H9 (cell line): ENCODE results near the gene OTP. TPM values are rescaled to one million over a fixed set of nuclear protein-coding genes. Genes with fewer than 3 reads are reported as not detected.

ENCODE experiments used
- DNase-seq: peaks from one replicate; pipeline ENCODE4 v3.0.0-alpha.2; 2017
- H2AFZ ChIP-seq: one replicate; pipeline ENCODE4 v1.6.1; 2013; ENCODE audit warnings: mild to moderate bottlenecking, low read length, control low read depth, moderate library complexity
- H2AK5ac ChIP-seq: 2 replicates; pipeline ENCODE4 v1.6.1; 2013; ENCODE audit warnings: low read length, control low read depth, mixed read lengths; ENCODE audit not compliant: insufficient read length
- H2BK120ac ChIP-seq: one replicate; pipeline ENCODE4 v1.6.1; 2013; ENCODE audit warnings: low read depth, mild to moderate bottlenecking, low read length, control low read depth, inconsistent platforms; ENCODE audit not compliant: poor library complexity, severe bottlenecking
- H2BK12ac ChIP-seq: 2 replicates; pipeline ENCODE4 v1.6.1; 2013; ENCODE audit warnings: low read length, control low read depth, mixed read lengths, low read depth; ENCODE audit not compliant: insufficient read length
- H2BK15ac ChIP-seq: 2 replicates; pipeline ENCODE4 v1.6.1; 2013; ENCODE audit warnings: low read depth, low read length, control low read depth
- H2BK20ac ChIP-seq: one replicate; pipeline ENCODE4 v1.6.1; 2013; ENCODE audit warnings: low read depth, mild to moderate bottlenecking, low read length, control low read depth, inconsistent platforms; ENCODE audit not compliant: poor library complexity, severe bottlenecking
- H2BK5ac ChIP-seq: 2 replicates; pipeline ENCODE4 v1.6.1; 2013; ENCODE audit warnings: low read length, control low read depth, mixed read lengths; ENCODE audit not compliant: insufficient read length
- H3K14ac ChIP-seq: 2 replicates; pipeline ENCODE4 v1.6.1; 2013; ENCODE audit warnings: low read length, control low read depth; ENCODE audit not compliant: insufficient read depth
- H3K18ac ChIP-seq: 2 replicates; pipeline ENCODE4 v1.6.1; 2013; ENCODE audit warnings: low read depth, mild to moderate bottlenecking, mixed read lengths, low read length, control low read depth; ENCODE audit not compliant: insufficient read length
- H3K23ac ChIP-seq: 2 replicates; pipeline ENCODE4 v1.6.1; 2013; ENCODE audit warnings: low read length, control low read depth, mixed read lengths, low read depth; ENCODE audit not compliant: insufficient read length
- H3K23me2 ChIP-seq: 2 replicates; pipeline ENCODE4 v1.6.1; 2013; ENCODE audit warnings: low read depth, mild to moderate bottlenecking, mixed read lengths, low read length, control low read depth; ENCODE audit not compliant: insufficient read length, poor library complexity, severe bottlenecking
- H3K27ac ChIP-seq: 2 replicates; pipeline ENCODE4 v1.5.1; 2013; ENCODE audit warnings: low read length, control low read depth, mixed read lengths, low read depth; ENCODE audit not compliant: insufficient read length
- H3K27me3 ChIP-seq: 2 replicates; pipeline ENCODE4 v1.6.1; 2013; ENCODE audit warnings: low read length, control low read depth, inconsistent platforms; ENCODE audit not compliant: insufficient read depth
- H3K4ac ChIP-seq: 2 replicates; pipeline ENCODE4 v1.6.1; 2013; ENCODE audit warnings: low read depth, mild to moderate bottlenecking, control low read depth, inconsistent platforms, low read length, moderate library complexity
- H3K4me1 ChIP-seq: 2 replicates; pipeline ENCODE4 v1.6.1; 2013; ENCODE audit warnings: low read length, control low read depth, inconsistent platforms; ENCODE audit not compliant: insufficient read depth
- H3K4me2 ChIP-seq: 2 replicates; pipeline ENCODE4 v1.6.1; 2013; ENCODE audit warnings: low read length, control low read depth, mixed read lengths; ENCODE audit not compliant: insufficient read length, insufficient read depth
- H3K56ac ChIP-seq: 2 replicates; pipeline ENCODE4 v1.6.1; 2013; ENCODE audit warnings: low read depth, mild to moderate bottlenecking, mixed read lengths, low read length, control low read depth; ENCODE audit not compliant: insufficient read length
- H3K79me1 ChIP-seq: 2 replicates; pipeline ENCODE4 v1.6.1; 2013; ENCODE audit warnings: low read depth, mild to moderate bottlenecking, moderate library complexity, low read length, control low read depth, inconsistent platforms; ENCODE audit not compliant: insufficient read depth, poor library complexity, severe bottlenecking
- H3K79me2 ChIP-seq: 2 replicates; pipeline ENCODE4 v1.6.1; 2013; ENCODE audit warnings: low read length, control low read depth, inconsistent platforms; ENCODE audit not compliant: insufficient read depth
- H3K9ac ChIP-seq: 2 replicates; pipeline ENCODE4 v1.6.1; 2013; ENCODE audit warnings: low read length, control low read depth, mixed read lengths; ENCODE audit not compliant: insufficient read length; ENCODE audit errors: extremely low read depth
- H3K9me3 ChIP-seq: one replicate; pipeline ENCODE4 v1.6.1; 2013; ENCODE audit warnings: low read depth, low read length, inconsistent platforms; ENCODE audit not compliant: control insufficient read depth
- H3T11ph ChIP-seq: one replicate; pipeline ENCODE4 v1.6.1; 2013; ENCODE audit warnings: mild to moderate bottlenecking, low read length, control low read depth, inconsistent platforms
- H4K20me1 ChIP-seq: one replicate; pipeline ENCODE4 v1.6.1; 2013; ENCODE audit not compliant: control insufficient read depth, insufficient read length, insufficient read depth
- H4K5ac ChIP-seq: 2 replicates; pipeline ENCODE4 v1.6.1; 2013; ENCODE audit warnings: low read depth, mild to moderate bottlenecking, mixed read lengths, low read length, control low read depth; ENCODE audit not compliant: insufficient read length
- H4K8ac ChIP-seq: replicated peaks from 2 replicates; pipeline ENCODE4 v1.6.1; 2013; ENCODE audit warnings: low read length, control low read depth, mixed read lengths, low read depth; ENCODE audit not compliant: insufficient read length
- H4K91ac ChIP-seq: 2 replicates; pipeline ENCODE4 v1.6.1; 2013; ENCODE audit warnings: low read depth, mild to moderate bottlenecking, moderate library complexity, mixed read lengths, low read length, control low read depth; ENCODE audit not compliant: insufficient read length
- H3K27ac Mint-ChIP-seq, 3 experiments: 2 replicates in 2 of 3; 3 replicates in 1 of 3; pipeline ENCODE4 v1.8.0; 2020 to 2021; ENCODE audit warnings: mixed read lengths in 3 of 3, mild to moderate bottlenecking in 1 of 3, moderate library complexity in 1 of 3
- H3K27me3 Mint-ChIP-seq: 2 replicates; pipeline ENCODE4 v1.8.0; 2021; ENCODE audit warnings: low read depth, mild to moderate bottlenecking, moderate library complexity, mixed read lengths
- H3K36me3 Mint-ChIP-seq, 3 experiments: 2 replicates in 2 of 3; 3 replicates in 1 of 3; pipeline ENCODE4 v1.8.0; 2020 to 2021; ENCODE audit warnings: low read depth in 3 of 3, mixed read lengths in 3 of 3; ENCODE audit not compliant: insufficient read depth in 1 of 3
- H3K4me1 Mint-ChIP-seq, 2 experiments: 2 replicates each; pipeline ENCODE4 v1.8.0; 2020; ENCODE audit warnings: mixed read lengths in 2 of 2
- H3K4me3 Mint-ChIP-seq, 2 experiments: 2 replicates in 1 of 2; 3 replicates in 1 of 2; pipeline ENCODE4 v1.8.0; 2020 to 2021; ENCODE audit warnings: mild to moderate bottlenecking in 2 of 2, mixed read lengths in 2 of 2, moderate library complexity in 1 of 2
- H3K9me3 Mint-ChIP-seq, 2 experiments: 2 replicates in 1 of 2; 3 replicates in 1 of 2; pipeline ENCODE4 v1.8.0; 2020; ENCODE audit warnings: mild to moderate bottlenecking in 2 of 2, mixed read lengths in 2 of 2, moderate library complexity in 1 of 2
- WGBS: extraction: QIAGEN DNeasy Blood & Tissue Kit; methylation state at CpG from one replicate; pipeline ENCODE4 v1.1.7; 2013; ENCODE audit warnings: missing lambda C conversion rate, low lambda C conversion rate, mixed read lengths; ENCODE audit not compliant: insufficient read length; ENCODE audit errors: extremely low coverage; 5-methylcytosine and 5-hydroxymethylcytosine counted together
- total RNA-seq: library from RNA; stranded (reverse); gene quantifications from 2 replicates; pipeline ENCODE4 v1.2.1, GENCODE V29; 2021
- TF ChIP-seq, protein P1 (sequence below): fragments of 200-600 bp; sonication (generic); conservative IDR thresholded peaks from 3 replicates; pipeline ENCODE4 v1.8.0; 2021; ENCODE audit warnings: antibody characterized with exemption, mild to moderate bottlenecking

The OTP gene
- total RNA-seq, 1 experiment from 2014 or later, result not detected

- peaks cover 2 to 29% of the 10 kb centered on the region in 2 experiments; a peak in 3 of 5 replicates for H3K9me3 Mint-ChIP-seq
- H3K18ac ChIP-seq, result no peak overlapping the region
- no peak overlapping the region for H2AK5ac ChIP-seq
- no peak overlapping the region for H2BK120ac ChIP-seq
- H3K4me1 Mint-ChIP-seq, result peaks cover 16 to 52% of the 10 kb centered on the region in 2 experiments
- H3K56ac ChIP-seq, result no peak overlapping the region
- no peak overlapping the region for H2BK5ac ChIP-seq
- H2BK15ac ChIP-seq, result no peak overlapping the region
- H4K8ac ChIP-seq, result no peak overlapping the region
- no peak overlapping the region for H3T11ph ChIP-seq
- H3K27ac ChIP-seq, result no peak overlapping the region
- no peak overlapping the region for H4K5ac ChIP-seq
- H3K79me2 ChIP-seq, result no peaks in the 10 kb centered on the region
- H3K27ac Mint-ChIP-seq, result no peak overlapping the region
- H2AFZ ChIP-seq, result no peak overlapping the region
- H4K20me1 ChIP-seq, result no peaks in the 10 kb centered on the region
- H3K23ac ChIP-seq, result no peak overlapping the region
- H3K9ac ChIP-seq, result no peak overlapping the region
- no peak overlapping the region for H3K14ac ChIP-seq
- H3K27me3 ChIP-seq, result peaks cover 85% of the 10 kb centered on the region
- H3K27me3 Mint-ChIP-seq, result peaks cover 100% of the 10 kb centered on the region
- no peak overlapping the region for H2BK20ac ChIP-seq
- TF ChIP-seq, protein P1, sequence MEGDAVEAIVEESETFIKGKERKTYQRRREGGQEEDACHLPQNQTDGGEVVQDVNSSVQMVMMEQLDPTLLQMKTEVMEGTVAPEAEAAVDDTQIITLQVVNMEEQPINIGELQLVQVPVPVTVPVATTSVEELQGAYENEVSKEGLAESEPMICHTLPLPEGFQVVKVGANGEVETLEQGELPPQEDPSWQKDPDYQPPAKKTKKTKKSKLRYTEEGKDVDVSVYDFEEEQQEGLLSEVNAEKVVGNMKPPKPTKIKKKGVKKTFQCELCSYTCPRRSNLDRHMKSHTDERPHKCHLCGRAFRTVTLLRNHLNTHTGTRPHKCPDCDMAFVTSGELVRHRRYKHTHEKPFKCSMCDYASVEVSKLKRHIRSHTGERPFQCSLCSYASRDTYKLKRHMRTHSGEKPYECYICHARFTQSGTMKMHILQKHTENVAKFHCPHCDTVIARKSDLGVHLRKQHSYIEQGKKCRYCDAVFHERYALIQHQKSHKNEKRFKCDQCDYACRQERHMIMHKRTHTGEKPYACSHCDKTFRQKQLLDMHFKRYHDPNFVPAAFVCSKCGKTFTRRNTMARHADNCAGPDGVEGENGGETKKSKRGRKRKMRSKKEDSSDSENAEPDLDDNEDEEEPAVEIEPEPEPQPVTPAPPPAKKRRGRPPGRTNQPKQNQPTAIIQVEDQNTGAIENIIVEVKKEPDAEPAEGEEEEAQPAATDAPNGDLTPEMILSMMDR, result no peak
- H3K23me2 ChIP-seq, result peaks cover 12% of the 10 kb centered on the region
- H3K4me1 ChIP-seq, result no peaks in the 10 kb centered on the region; the same call in 1 of the 2 replicates
- H3K4me2 ChIP-seq, result peak overlapping the region; percentile 18
- H3K4me3 Mint-ChIP-seq, result peak overlapping the region in 1 of 2 experiments; percentile 68; a peak in 2 of 5 replicates
- WGBS, result no CpG with 5 or more reads among the region's 34 CpGs
- no peaks in the 10 kb centered on the region for H3K9me3 ChIP-seq
- no peak overlapping the region for H4K91ac ChIP-seq
- H3K4ac ChIP-seq, result no peak overlapping the region
- H2BK12ac ChIP-seq, result no peak overlapping the region
- peaks cover 0 to 1% (median 0%) of the 10 kb centered on the region in 3 experiments; a peak in 1 of 7 replicates for H3K36me3 Mint-ChIP-seq
- DNase-seq, result peak; percentile 44
- no peaks in the 10 kb centered on the region for H3K79me1 ChIP-seq
These were observed 1.8 kb downstream of the OTP start for GRCh38 chr5:77636641-77637169.
